Amniotic stem cell (primary cell): ENCODE measurements around the gene IRF3.
A peak's percentile ranks its signal among the peaks of the same experiment; 100 is the strongest.
"Not testable (repeated sequence)": the region's sequence is repeated elsewhere in the genome, so short reads cannot be mapped to it uniquely, and the experiment has no call there.

ENCODE experiments used
- DNase-seq: peaks from one replicate; lab custom pipeline; 2025; lab: John Stamatoyannopoulos, UW

IRF3 gene

DNA sequence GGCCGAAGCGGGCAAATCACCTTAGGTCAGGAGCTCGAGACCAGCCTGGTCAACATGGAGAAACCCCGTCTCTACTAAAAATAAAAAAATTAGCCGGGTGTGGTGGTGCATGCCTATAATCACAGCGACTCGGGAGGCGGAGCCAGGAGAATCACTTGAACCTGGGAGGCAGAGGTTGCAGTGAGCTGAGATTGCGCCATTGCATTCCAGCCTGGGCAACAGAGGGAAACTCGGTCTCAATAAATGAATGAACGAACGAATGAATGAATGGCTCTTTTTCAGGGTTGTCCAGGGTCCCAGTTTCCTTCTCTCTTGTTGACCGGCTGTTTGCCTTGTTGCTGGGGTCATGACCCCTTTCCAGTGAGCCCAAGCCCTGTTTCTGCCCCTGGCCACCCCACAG is 47.8 kb downstream of the IRF3 start:
- DNase-seq = not testable (repeated sequence)

DNA sequence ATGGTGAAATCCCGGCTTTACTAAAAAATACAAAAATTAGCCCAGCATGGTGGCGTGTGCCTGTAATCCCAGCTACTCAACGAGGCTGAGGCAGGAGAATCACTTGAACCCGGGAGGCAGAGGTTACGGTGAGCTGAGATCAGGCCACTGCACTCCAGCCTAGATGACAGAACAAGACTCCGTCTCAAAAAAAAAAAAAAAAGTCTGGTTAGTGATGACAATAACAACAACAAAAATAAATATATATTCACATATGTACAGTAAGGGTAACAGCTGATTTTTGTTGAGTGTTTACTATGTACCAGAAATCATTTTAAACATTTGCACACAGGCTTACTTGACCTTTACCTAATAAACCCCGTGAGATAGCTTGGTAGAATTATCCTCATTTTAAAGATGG is 48.7 kb downstream of the IRF3 start:
- DNase-seq = no peak

DNA sequence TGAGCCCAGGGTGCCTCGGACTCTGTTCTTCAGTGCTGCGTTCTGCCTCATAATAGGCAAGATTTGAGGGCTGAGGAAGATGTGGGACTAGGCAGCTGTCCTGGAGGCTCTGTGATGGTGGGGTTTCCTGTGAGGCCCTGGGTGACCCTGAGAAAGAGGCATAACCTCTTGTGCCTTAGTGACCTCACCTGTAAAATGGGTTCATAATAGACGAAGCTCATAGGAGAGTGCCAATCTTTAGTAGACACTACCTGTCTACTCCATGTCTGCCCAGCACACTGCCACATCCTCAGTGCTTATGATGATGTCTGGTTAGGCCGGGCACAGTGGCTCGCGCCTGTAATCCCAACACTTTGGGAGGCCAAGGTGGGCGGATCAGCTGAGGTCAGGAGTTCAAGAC is 49.1 kb downstream of the IRF3 start:
- DNase-seq = no peak

DNA sequence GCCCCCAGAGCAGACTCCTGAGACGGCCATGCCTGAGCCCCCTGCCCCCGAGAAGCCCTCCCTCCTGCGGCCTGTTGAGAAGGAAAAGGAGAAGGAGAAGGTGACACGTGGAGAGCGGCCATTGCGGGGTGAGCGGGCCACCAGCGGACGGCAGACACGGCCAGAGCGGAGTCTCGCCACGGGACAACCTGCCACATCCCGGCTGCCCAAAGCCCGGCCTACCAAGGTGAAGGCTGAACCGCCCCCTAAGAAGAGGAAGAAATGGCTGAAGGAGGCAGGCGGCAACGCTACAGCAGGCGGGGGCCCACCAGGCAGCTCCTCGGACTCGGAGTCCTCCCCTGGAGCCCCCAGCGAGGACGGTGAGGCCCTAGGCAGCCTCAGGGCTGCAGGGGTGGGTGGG is 49.8 kb downstream of the IRF3 start:
- no peak for DNase-seq

DNA sequence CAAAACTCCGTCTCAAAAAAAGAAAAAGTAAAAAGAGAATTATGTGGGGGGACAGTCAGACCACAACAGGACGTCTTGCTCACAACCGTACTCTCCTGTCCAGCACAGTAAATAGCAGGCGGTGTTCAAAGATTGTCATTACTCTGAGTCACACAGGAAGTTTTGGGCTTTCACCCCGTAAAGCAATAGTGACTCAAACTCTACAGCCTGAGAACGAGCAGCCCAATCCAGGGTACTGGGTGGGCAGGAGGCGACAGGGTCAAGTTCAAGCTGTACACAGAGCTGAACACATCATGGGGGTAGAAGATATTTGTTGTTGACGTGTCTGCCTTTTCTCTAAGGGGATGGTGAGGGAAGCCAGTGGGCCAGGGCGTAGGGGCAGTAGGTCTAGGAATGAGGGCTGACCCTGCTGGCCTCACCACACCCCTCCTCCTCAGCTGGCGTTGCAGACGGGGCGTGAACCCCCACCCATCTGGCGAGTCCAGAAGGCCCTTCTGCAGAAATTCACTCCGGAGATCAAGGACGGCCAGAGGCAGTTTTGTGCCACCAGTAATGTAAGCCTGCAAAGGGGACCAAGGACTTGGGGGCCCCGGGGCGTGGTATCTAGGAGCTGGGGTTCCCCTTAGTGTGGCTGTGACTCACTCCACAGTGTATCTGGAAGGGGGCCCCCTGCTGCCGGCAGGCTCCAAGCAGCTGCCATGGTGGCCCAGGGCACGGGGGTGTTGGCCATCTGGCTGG is 51.4 kb downstream of the IRF3 start:
- peak; percentile 60 for DNase-seq

- DNase-seq = no peak
These were observed 52.3 kb downstream of the IRF3 start for GRCh38 chr19:49613374-49613773.
